Karpas-422 (cell line): ENCODE measurements around the gene DTNBP1. TPM values are rescaled to one million over a fixed set of nuclear protein-coding genes. Genes with fewer than 3 reads are reported as not detected.

Experiments used
- DNase-seq: peaks from one replicate; pipeline ENCODE4 v3.0.0-alpha.2; 2015
- H2AFZ ChIP-seq: fragments of 200-600 bp; sonication (generic); 2 replicates; pipeline ENCODE4 v1.6.1; 2014; ENCODE audit warnings: antibody characterized with exemption, low read length, mixed read lengths
- H3K27ac ChIP-seq: fragments of 200-600 bp; sonication (generic); 2 replicates; pipeline ENCODE4 v1.5.1; 2014; ENCODE audit warnings: mild to moderate bottlenecking, low read length, moderate library complexity
- H3K27me3 ChIP-seq: fragments of 200-600 bp; sonication (generic); 2 replicates; pipeline ENCODE4 v1.6.1; 2014; ENCODE audit warnings: low read length, mixed read lengths
- H3K36me3 ChIP-seq: fragments of 200-600 bp; sonication (generic); 2 replicates; pipeline ENCODE4 v1.6.1; 2014; ENCODE audit warnings: low read length, mixed read lengths; ENCODE audit not compliant: insufficient read depth
- H3K4me1 ChIP-seq: fragments of 200-600 bp; sonication (generic); 2 replicates; pipeline ENCODE4 v1.6.1; 2014; ENCODE audit warnings: mild to moderate bottlenecking, low read length, mixed read lengths
- H3K4me2 ChIP-seq: fragments of 200-600 bp; sonication (generic); 2 replicates; pipeline ENCODE4 v1.6.1; 2014; ENCODE audit warnings: low read length, low read depth, mild to moderate bottlenecking; ENCODE audit not compliant: poor library complexity, severe bottlenecking
- H3K4me3 ChIP-seq: fragments of 200-600 bp; sonication (generic); 2 replicates; pipeline ENCODE4 v1.5.1; 2014; ENCODE audit warnings: mild to moderate bottlenecking, antibody characterized with exemption, low read length, mixed read lengths
- H3K79me2 ChIP-seq: fragments of 200-600 bp; sonication (generic); 2 replicates; pipeline ENCODE4 v1.6.1; 2014; ENCODE audit warnings: mild to moderate bottlenecking, low read length, mixed read lengths
- H3K9ac ChIP-seq: fragments of 200-600 bp; sonication (generic); 2 replicates; pipeline ENCODE4 v1.6.0; 2014; ENCODE audit warnings: low read length
- H3K9me2 ChIP-seq: fragments of 200-600 bp; sonication (generic), shearing (Covaris generic); replicated peaks from 2 replicates; pipeline ENCODE4 v1.6.0; 2014; ENCODE audit warnings: mild to moderate bottlenecking, low read length, moderate library complexity; ENCODE audit not compliant: insufficient read depth
- H3K9me3 ChIP-seq: fragments of 300-700, 200-600 bp; sonication (generic); 2 replicates; pipeline ENCODE4 v1.6.1; 2014; ENCODE audit warnings: low read length, mixed read lengths
- H4K20me1 ChIP-seq: fragments of 200-600 bp; sonication (generic); 2 replicates; pipeline ENCODE4 v1.6.1; 2014; ENCODE audit warnings: mild to moderate bottlenecking, antibody characterized with exemption, low read length, low read depth; ENCODE audit not compliant: insufficient read depth
- total RNA-seq: library from RNA; depleted of rRNA; stranded (reverse); fragments of >200 nt; shearing (Covaris generic); gene quantifications from 2 replicates; pipeline ENCODE4 v1.2.3, GENCODE V29; 2014; ENCODE audit warnings: low replicate concordance

Gene DTNBP1
- total RNA-seq, 1 experiment from 2014 or later: 13.8 TPM

DNA sequence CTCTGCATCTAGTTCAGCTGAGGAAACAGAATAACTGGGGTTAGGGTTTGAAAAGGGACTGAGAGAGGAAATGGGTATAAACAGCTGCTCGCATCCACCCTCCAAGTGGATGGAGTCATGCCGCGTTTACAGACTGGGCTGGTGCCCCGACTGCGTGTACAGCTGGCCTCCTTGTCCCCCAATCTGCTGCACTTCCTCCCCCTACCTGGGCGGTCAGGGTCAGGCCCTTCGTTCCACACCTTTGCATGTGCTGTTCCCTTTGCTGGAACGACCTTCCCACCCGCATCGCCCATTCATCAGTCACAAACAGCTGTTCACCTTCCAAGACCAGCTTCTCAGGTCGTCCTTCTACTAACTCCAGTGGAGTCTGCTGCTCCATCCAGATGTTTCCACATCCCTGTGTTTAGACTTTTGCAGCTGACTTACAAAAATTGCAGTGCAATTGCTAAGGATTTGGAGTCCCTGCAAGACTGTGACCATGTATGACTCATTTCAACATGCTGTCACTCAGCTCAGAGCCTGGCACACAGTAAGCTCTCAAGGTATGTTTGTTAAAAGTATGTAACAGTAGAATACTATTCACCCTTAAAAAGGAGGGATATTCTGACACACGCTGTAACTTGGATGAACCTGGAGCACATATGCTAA is 129.3 kb downstream of the DTNBP1 start:
- no peak for DNase-seq
- no peak overlapping the region for H3K9ac ChIP-seq

GRCh38 chr6:15531973-15532372 is 130.9 kb downstream of the DTNBP1 start:
- DNase-seq: no peak
- Histone ChIP-seq H3K36me3 (no peaks in the 10 kb centered on the region), H3K27ac (no peak overlapping the region), H3K4me1 (peaks cover 7% of the 10 kb centered on the region), H3K9me3 (no peaks in the 10 kb centered on the region), H2AFZ (no peak overlapping the region), H3K79me2 (no peaks in the 10 kb centered on the region), H3K9me2 (no peaks in the 10 kb centered on the region), H3K27me3 (no peaks in the 10 kb centered on the region), H3K4me3 (no peak overlapping the region), H4K20me1 (no peaks in the 10 kb centered on the region), H3K4me2 (no peak overlapping the region), H3K9ac (no peak overlapping the region)

More for the DNA sequence above, 129.3 kb downstream of the DTNBP1 start:
- H3K36me3 ChIP-seq: no peaks in the 10 kb centered on the region
- no peaks in the 10 kb centered on the region for H3K9me3 ChIP-seq
- no peak overlapping the region for H3K4me3 ChIP-seq
- H3K4me2 ChIP-seq: no peak overlapping the region
- no peaks in the 10 kb centered on the region for H3K79me2 ChIP-seq
- H3K4me1 ChIP-seq: peaks cover 7% of the 10 kb centered on the region
- no peak overlapping the region for H2AFZ ChIP-seq
- no peaks in the 10 kb centered on the region for H3K9me2 ChIP-seq
- no peaks in the 10 kb centered on the region for H4K20me1 ChIP-seq
- no peaks in the 10 kb centered on the region for H3K27me3 ChIP-seq
- no peak overlapping the region for H3K27ac ChIP-seq

- Histone ChIP-seq H3K4me3 (no peak overlapping the region), H3K4me2 (no peak overlapping the region), H3K79me2 (peaks cover 4% of the 10 kb centered on the region; the same call in 1 of the 2 replicates), H3K9ac (no peak overlapping the region), H3K36me3 (no peaks in the 10 kb centered on the region), H3K9me3 (no peaks in the 10 kb centered on the region), H3K9me2 (no peaks in the 10 kb centered on the region), H2AFZ (no peak overlapping the region), H3K27me3 (no peaks in the 10 kb centered on the region), H3K4me1 (no peaks in the 10 kb centered on the region), H4K20me1 (no peaks in the 10 kb centered on the region), H3K27ac (no peak overlapping the region)
- DNase-seq: no peak
These were observed 132.4 kb downstream of the DTNBP1 start for GRCh38 chr6:15530411-15530810.

DNA sequence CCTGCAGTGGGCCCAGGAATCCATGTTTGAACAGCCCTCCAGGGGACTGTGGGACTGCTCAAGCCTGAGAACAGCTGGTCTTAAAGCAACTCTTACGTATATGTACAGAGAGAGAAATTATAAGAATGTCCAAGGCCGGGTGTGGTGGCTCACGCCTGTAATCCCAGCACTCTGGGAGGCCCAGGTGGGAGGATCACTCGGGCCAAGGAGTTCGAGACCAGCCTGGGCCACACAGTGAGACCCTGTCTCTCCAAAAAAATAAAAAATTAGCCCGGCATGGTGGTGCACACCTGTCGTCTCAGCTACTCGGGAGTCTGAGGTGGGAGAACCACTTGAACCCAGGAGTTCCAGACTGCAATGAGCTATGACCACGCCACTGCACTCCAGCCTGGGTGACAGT is 134.0 kb downstream of the DTNBP1 start:
- Histone ChIP-seq H3K27me3 (no peaks in the 10 kb centered on the region), H3K4me2 (no peak overlapping the region), H3K9me2 (no peaks in the 10 kb centered on the region), H3K36me3 (no peaks in the 10 kb centered on the region), H3K9ac (no peak overlapping the region), H3K4me3 (no peak overlapping the region), H3K9me3 (no peaks in the 10 kb centered on the region), H4K20me1 (no peaks in the 10 kb centered on the region), H3K27ac (no peak overlapping the region), H3K4me1 (no peaks in the 10 kb centered on the region), H3K79me2 (peaks cover 7% of the 10 kb centered on the region; the same call in 1 of the 2 replicates), H2AFZ (no peak overlapping the region)
- DNase-seq: no peak

GRCh38 chr6:15527838-15528617 is 134.8 kb downstream of the DTNBP1 start:
- Histone ChIP-seq H3K4me1 (no peaks in the 10 kb centered on the region), H3K9me2 (no peaks in the 10 kb centered on the region), H3K79me2 (peaks cover 7% of the 10 kb centered on the region; the same call in 1 of the 2 replicates), H3K4me2 (no peak overlapping the region), H3K9me3 (no peaks in the 10 kb centered on the region), H3K27ac (no peak overlapping the region), H4K20me1 (no peaks in the 10 kb centered on the region), H3K9ac (no peak overlapping the region), H3K4me3 (no peak overlapping the region), H3K27me3 (no peaks in the 10 kb centered on the region), H2AFZ (no peak overlapping the region), H3K36me3 (no peaks in the 10 kb centered on the region; the same call in 1 of the 2 replicates)
- no peak for DNase-seq

DNA sequence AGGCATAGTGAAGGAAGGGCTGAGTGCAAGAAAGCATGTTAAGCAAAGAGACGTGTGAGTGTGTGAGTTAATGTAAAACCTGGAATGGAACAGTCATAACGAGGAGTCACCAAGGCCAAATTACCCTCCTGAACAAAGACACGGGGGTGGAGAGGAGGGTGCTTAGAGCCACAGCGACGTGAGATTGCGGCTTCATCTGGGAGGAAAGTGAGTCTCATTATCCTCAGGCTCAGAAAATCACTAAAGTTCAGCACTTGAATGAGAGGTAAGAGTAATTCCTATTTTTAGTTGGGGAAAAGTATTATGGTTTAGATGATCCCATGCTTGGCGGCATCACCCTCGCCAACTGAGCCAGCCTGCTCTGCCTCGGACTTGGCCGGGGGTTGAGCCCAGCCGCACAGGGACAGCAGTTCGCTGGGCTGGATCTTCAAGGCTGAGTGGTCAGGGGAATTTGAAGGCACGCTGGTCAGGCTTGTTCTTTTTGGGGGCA is 136.6 kb downstream of the DTNBP1 start:
- Histone ChIP-seq H3K9ac (no peak overlapping the region), H3K27ac (no peak overlapping the region), H3K4me2 (no peak overlapping the region), H2AFZ (no peak overlapping the region), H3K4me1 (no peaks in the 10 kb centered on the region), H3K4me3 (no peak overlapping the region), H3K9me3 (no peaks in the 10 kb centered on the region), H4K20me1 (no peaks in the 10 kb centered on the region), H3K79me2 (peaks cover 7% of the 10 kb centered on the region; the same call in 1 of the 2 replicates), H3K27me3 (no peaks in the 10 kb centered on the region), H3K9me2 (no peaks in the 10 kb centered on the region), H3K36me3 (no peaks in the 10 kb centered on the region; the same call in 1 of the 2 replicates)
- DNase-seq: no peak

GRCh38 chr6:15524861-15525401 is 137.9 kb downstream of the DTNBP1 start:
- DNase-seq: no peak
- Histone ChIP-seq H2AFZ (no peak overlapping the region), H3K9me3 (no peaks in the 10 kb centered on the region), H3K4me2 (no peak overlapping the region), H4K20me1 (no peaks in the 10 kb centered on the region), H3K27me3 (no peaks in the 10 kb centered on the region), H3K4me1 (no peaks in the 10 kb centered on the region), H3K36me3 (no peaks in the 10 kb centered on the region; the same call in 1 of the 2 replicates), H3K4me3 (no peak overlapping the region), H3K9ac (no peak overlapping the region), H3K9me2 (no peaks in the 10 kb centered on the region), H3K79me2 (peaks cover 7% of the 10 kb centered on the region; the same call in 1 of the 2 replicates), H3K27ac (no peak overlapping the region)
